ENCODE measurements around the gene MIPOL1. TPM values are rescaled to one million over a fixed set of nuclear protein-coding genes. Genes with fewer than 3 reads are reported as not detected.

MIPOL1 gene
- total and polyA plus RNA-seq, 9 of the 15 experiments (the other 6 are each of a cell fraction or from before 2014, with no cell fraction given) = 6.7 to 21.9 (median 12.4) TPM

- TF ChIP-seq CAMTA2 (CRISPR knock-in tag; conservative IDR thresholded peaks at IDR 0.05) = no peak
- TF ChIP-seq MYBL2 (IDR thresholded peaks at IDR 0.05; ENCODE audit: low read depth) = no peak
- no peak for TF ChIP-seq MYBL2 (CRISPR knock-in tag; IDR thresholded peaks at IDR 0.05; ENCODE audit: borderline replicate concordance)
- no peak for TF ChIP-seq HLTF (IDR thresholded peaks at IDR 0.05)
- TF ChIP-seq LARP7 (IDR thresholded peaks at IDR 0.05) = no peak
These were observed 218.5 kb downstream of the MIPOL1 start (continued) for GRCh38 chr14:37416264-37416663.

DNA sequence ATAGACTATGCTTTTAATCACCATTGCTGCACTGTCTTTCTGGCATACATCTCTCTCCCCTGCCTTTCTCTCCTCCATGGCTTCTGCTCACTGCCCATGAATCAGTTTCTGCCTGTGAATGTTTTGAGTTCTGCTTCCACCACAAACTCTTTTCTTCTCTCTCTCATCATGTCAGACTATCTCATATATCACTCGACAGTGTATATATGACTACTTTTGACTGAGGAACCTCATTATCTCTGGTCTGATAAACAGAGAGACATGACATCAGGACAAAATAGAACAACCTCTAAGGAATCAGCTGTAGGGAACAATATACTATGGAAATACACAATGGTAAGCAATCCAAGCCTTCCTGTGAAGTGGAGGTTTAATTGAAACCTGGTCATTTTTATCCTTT is 219.4 kb downstream of the MIPOL1 start:
- intact Hi-C loops (cut with micrococcal nuclease) = no loop called here
- no peak for ATAC-seq
- TF ChIP-seq NELFE (IDR thresholded peaks at IDR 0.05; ENCODE audit: insufficient read depth, insufficient read length) = no peak
- TF ChIP-seq GATAD2A (IDR thresholded peaks at IDR 0.05) = no peak
- TF ChIP-seq FIP1L1 (IDR thresholded peaks at IDR 0.05; ENCODE audit: low read depth, low read length, poor library complexity, severe bottlenecking) = no peak
- TF ChIP-seq ZFP36 (IDR thresholded peaks at IDR 0.05; ENCODE audit: low read depth, low read length, partially characterized antibody) = no peak
- TF ChIP-seq PRPF4 (IDR thresholded peaks at IDR 0.05; ENCODE audit: insufficient read depth, low read depth, low read length, poor library complexity, severe bottlenecking) = no peak
- TF ChIP-seq ZNF3 (CRISPR knock-in tag; IDR thresholded peaks at IDR 0.05) = no peak
- peak; percentile 61 for TF ChIP-seq MEIS2 (IDR thresholded peaks at IDR 0.05; ENCODE audit: partially characterized antibody)
- TF ChIP-seq ZNF134 (CRISPR knock-in tag; conservative IDR thresholded peaks at IDR 0.05) = no peak
- TF ChIP-seq KHSRP (IDR thresholded peaks at IDR 0.05) = no peak
- no peak for TF ChIP-seq ZNF280A (IDR thresholded peaks at IDR 0.05; ENCODE audit: low read depth, partially characterized antibody)
- TF ChIP-seq, protein P1, sequence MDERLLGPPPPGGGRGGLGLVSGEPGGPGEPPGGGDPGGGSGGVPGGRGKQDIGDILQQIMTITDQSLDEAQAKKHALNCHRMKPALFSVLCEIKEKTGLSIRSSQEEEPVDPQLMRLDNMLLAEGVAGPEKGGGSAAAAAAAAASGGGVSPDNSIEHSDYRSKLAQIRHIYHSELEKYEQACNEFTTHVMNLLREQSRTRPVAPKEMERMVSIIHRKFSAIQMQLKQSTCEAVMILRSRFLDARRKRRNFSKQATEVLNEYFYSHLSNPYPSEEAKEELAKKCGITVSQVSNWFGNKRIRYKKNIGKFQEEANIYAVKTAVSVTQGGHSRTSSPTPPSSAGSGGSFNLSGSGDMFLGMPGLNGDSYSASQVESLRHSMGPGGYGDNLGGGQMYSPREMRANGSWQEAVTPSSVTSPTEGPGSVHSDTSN (CRISPR knock-in tag; IDR thresholded peaks at IDR 0.05; ENCODE audit: low read depth) = no peak
- TF ChIP-seq, protein P1 (tag; conservative IDR thresholded peaks at IDR 0.05; ENCODE audit: low read depth) = peak; percentile 58
- TF ChIP-seq PHF20 (IDR thresholded peaks at IDR 0.05; ENCODE audit: partially characterized antibody) = no peak
- TF ChIP-seq HNRNPLL (IDR thresholded peaks at IDR 0.05; ENCODE audit: low read depth, low read length, poor library complexity, severe bottlenecking) = no peak

More for the DNA sequence above, 219.4 kb downstream of the MIPOL1 start:
- Histone ChIP-seq H3K36me3 (ENCODE audit: control insufficient read depth, insufficient read depth, low read length) (no peaks in the 10 kb centered on the region), H3K4me3 (no peak overlapping the region), H3K9me1 (ENCODE audit: control insufficient read depth, insufficient read depth, low read length) (no peaks in the 10 kb centered on the region), H3K27me3 (ENCODE audit: control insufficient read depth in 2 of 2, insufficient read depth in 2 of 2, low read length in 2 of 2) (no peaks in the 10 kb centered on the region), H3K9ac (ENCODE audit: insufficient read depth in 1 of 2, low read depth in 2 of 2, low read length in 2 of 2) (no peak overlapping the region), H3K4me1 (replicated peaks in 1 of 2; ENCODE audit: control insufficient read depth in 2 of 2, insufficient read depth in 2 of 2, low read length in 2 of 2) (no peaks in the 10 kb centered on the region), H4K20me1 (replicated peaks; ENCODE audit: control insufficient read depth, insufficient read depth, low read length) (no peaks in the 10 kb centered on the region), H3K27ac (ENCODE audit: extremely low read depth, low read depth, low read length) (no peak overlapping the region), H3K9me3 (replicated peaks; ENCODE audit: control insufficient read depth, insufficient read depth, low read depth, low read length) (no peaks in the 10 kb centered on the region), H3K79me2 (ENCODE audit: control insufficient read depth, insufficient read depth, low read length) (no peaks in the 10 kb centered on the region), H2AFZ (ENCODE audit: low read depth, low read length) (no peak overlapping the region), H3K4me2 (ENCODE audit: insufficient read depth, low read length) (no peak overlapping the region)
- DNase-seq (ENCODE audit: extremely low read depth in 1 of 4, low spot score in 3 of 4) (no peak), FAIRE-seq (no peak)
- in situ Hi-C loops (cut with MboI) = no loop called here
- ChIA-PET CTCF (ENCODE audit: low intra/inter-chr PET ratio) (no interaction called here), POLR2A (no interaction called here)
- 17% methylated on average over 1 of the region's 1 CpG for WGBS (ENCODE audit: insufficient coverage, low coverage, missing lambda C conversion rate)
- no TSS peak for BruUV-seq (replicated peaks)

Measured in K562 (cell line).